H1 (cell line): ENCODE data around the gene WASL. TPM values are rescaled to one million over a fixed set of nuclear protein-coding genes. Genes with fewer than 3 reads are reported as not detected.

Experiments used
- CTCF ChIA-PET: fragments of 300-600 bp; sonication (Branson Sonifier 250); formaldehyde crosslinking; loops from one replicate; lab custom pipeline; 2021; ENCODE audit not compliant: partially characterized antibody; lab: Charles Lee
- POLR2A ChIA-PET: fragments of 300-600 bp; sonication (Branson Sonifier 250); formaldehyde crosslinking; loops from one replicate; lab custom pipeline; 2021; ENCODE audit warnings: inconsistent platforms; ENCODE audit not compliant: partially characterized antibody; lab: Charles Lee
- DNase-seq, 2 experiments: peaks; one replicate each; pipeline versions ENCODE4 v3.0.0 to v3.0.0-alpha.2; 2010 to 2022; ENCODE audit warnings: low spot score in 2 of 2, low read depth in 1 of 2, mixed read lengths in 1 of 2
- FAIRE-seq: peaks from 2 replicates; lab custom pipeline; 2011; peaks lifted over from hg19 to GRCh38; lab: Jason Lieb, UNC
- H2AFZ ChIP-seq: 2 replicates; pipeline ENCODE4 v1.8.1; 2012; ENCODE audit warnings: low read length, inconsistent platforms
- H2AK5ac ChIP-seq: 2 replicates; pipeline ENCODE4 v1.6.1; 2013; ENCODE audit warnings: low read depth, low read length
- H2BK120ac ChIP-seq: replicated peaks from 2 replicates; pipeline ENCODE3; 2013; ENCODE audit warnings: low read depth, low read length, inconsistent platforms
- H2BK12ac ChIP-seq: 2 replicates; pipeline ENCODE4 v1.6.1; 2013; ENCODE audit warnings: low read depth, low read length
- H2BK15ac ChIP-seq: 2 replicates; pipeline ENCODE4 v1.6.1; 2013; ENCODE audit warnings: low read length
- H2BK20ac ChIP-seq: 2 replicates; pipeline ENCODE4 v1.6.1; 2013; ENCODE audit warnings: low read length
- H2BK5ac ChIP-seq: 2 replicates; pipeline ENCODE4 v1.6.1; 2013; ENCODE audit warnings: low read depth, low read length
- H3K14ac ChIP-seq: 2 replicates; pipeline ENCODE4 v1.6.1; 2013; ENCODE audit warnings: inconsistent platforms; ENCODE audit not compliant: insufficient read length
- H3K18ac ChIP-seq: 2 replicates; pipeline ENCODE4 v1.6.1; 2013; ENCODE audit warnings: low read length; ENCODE audit errors: extremely low read depth
- H3K23ac ChIP-seq: 2 replicates; pipeline ENCODE4 v1.6.1; 2013; ENCODE audit warnings: inconsistent platforms; ENCODE audit not compliant: insufficient read length
- H3K23me2 ChIP-seq: 2 replicates; pipeline ENCODE4 v1.6.1; 2013; ENCODE audit warnings: low read depth, low read length
- H3K27ac ChIP-seq: 2 replicates; pipeline ENCODE4 v1.6.1; 2011; ENCODE audit warnings: low read depth, low read length, inconsistent platforms
- H3K27me3 ChIP-seq, 4 experiments: replicated peaks in 1 of 4; 1 replicate in 1 of 4; 2 replicates in 3 of 4; pipeline versions ENCODE4 v1.6.1 to v1.8.1; 2011 to 2013; ENCODE audit warnings: low read length in 3 of 4, mild to moderate bottlenecking in 3 of 4, inconsistent platforms in 2 of 4, mixed read lengths in 2 of 4, moderate library complexity in 1 of 4; ENCODE audit not compliant: control insufficient read depth in 3 of 4, insufficient read depth in 3 of 4; ENCODE audit errors: extremely low read depth in 1 of 4
- H3K36me3 ChIP-seq, 4 experiments: 2 replicates each; pipeline versions ENCODE4 v1.6.1 to v1.8.1; 2011 to 2013; ENCODE audit warnings: mild to moderate bottlenecking in 4 of 4, low read length in 3 of 4, moderate library complexity in 2 of 4, control low read depth in 1 of 4, inconsistent platforms in 1 of 4; ENCODE audit not compliant: insufficient read depth in 4 of 4, control insufficient read depth in 2 of 4
- H3K4ac ChIP-seq: replicated peaks from 2 replicates; pipeline ENCODE3; 2013; ENCODE audit warnings: low read length, low read depth, mixed read lengths, inconsistent platforms; ENCODE audit not compliant: insufficient read length
- H3K4me1 ChIP-seq, 4 experiments: replicated peaks in 1 of 4; 1 replicate in 1 of 4; 2 replicates in 3 of 4; pipeline versions ENCODE4 v1.6.1 to v1.8.1; 2011 to 2013; ENCODE audit warnings: low read length in 3 of 4, inconsistent platforms in 2 of 4, mixed read lengths in 1 of 4; ENCODE audit not compliant: insufficient read depth in 4 of 4, control insufficient read depth in 3 of 4
- H3K4me2 ChIP-seq, 2 experiments: 2 replicates each; pipeline versions ENCODE4 v1.6.1 to v1.8.1; 2011 to 2013; ENCODE audit warnings: low read depth in 2 of 2, low read length in 2 of 2, control low read depth in 1 of 2, inconsistent platforms in 1 of 2, mild to moderate bottlenecking in 1 of 2; ENCODE audit not compliant: insufficient read depth in 1 of 2
- H3K4me3 ChIP-seq, 4 experiments: fragments of 200-600, 300-600 bp in 1 of 4; sonication (generic), shearing (Covaris generic), sonication (Bioruptor Twin) in 1 of 4; 2 replicates each; pipeline versions ENCODE4 v1.5.1 to v1.8.1; 2011 to 2016; ENCODE audit warnings: low read length in 4 of 4, low read depth in 3 of 4, control low read depth in 2 of 4, inconsistent platforms in 2 of 4, mild to moderate bottlenecking in 2 of 4, mixed read lengths in 1 of 4, moderate library complexity in 1 of 4; ENCODE audit not compliant: insufficient read depth in 2 of 4; ENCODE audit errors: extremely low read depth in 1 of 4
- H3K56ac ChIP-seq: replicated peaks from 2 replicates; pipeline ENCODE3; 2013; ENCODE audit warnings: low read depth, mild to moderate bottlenecking, mixed read lengths, low read length, inconsistent platforms; ENCODE audit not compliant: insufficient read length
- H3K79me1 ChIP-seq: 2 replicates; pipeline ENCODE4 v1.6.1; 2013; ENCODE audit warnings: low read depth, low read length, control low read depth
- H3K79me2 ChIP-seq, 2 experiments: 2 replicates each; pipeline versions ENCODE4 v1.6.1 to v1.8.1; 2012 to 2013; ENCODE audit warnings: low read length in 2 of 2, mild to moderate bottlenecking in 2 of 2, inconsistent platforms in 1 of 2; ENCODE audit not compliant: insufficient read depth in 2 of 2, control insufficient read depth in 1 of 2
- H3K9ac ChIP-seq, 4 experiments: replicated peaks in 1 of 4; 1 replicate in 1 of 4; 2 replicates in 3 of 4; pipeline versions ENCODE4 v1.6.1 to v1.8.1; 2011 to 2013; ENCODE audit warnings: low read depth in 3 of 4, low read length in 3 of 4, control low read depth in 2 of 4, mild to moderate bottlenecking in 2 of 4, moderate library complexity in 2 of 4, inconsistent platforms in 1 of 4; ENCODE audit errors: extremely low read depth in 1 of 4
- H3K9me3 ChIP-seq, 2 experiments: 2 replicates each; pipeline versions ENCODE4 v1.6.1 to v1.8.1; 2012 to 2013; ENCODE audit warnings: mild to moderate bottlenecking in 2 of 2, moderate library complexity in 2 of 2, control low read depth in 1 of 2, inconsistent platforms in 1 of 2, low read depth in 1 of 2, low read length in 1 of 2, mixed read lengths in 1 of 2; ENCODE audit not compliant: insufficient read depth in 2 of 2
- H4K20me1 ChIP-seq, 2 experiments: replicated peaks in 1 of 2; 2 replicates each; pipeline versions ENCODE3 to v1.8.1; 2011 to 2013; ENCODE audit warnings: inconsistent platforms in 2 of 2, low read length in 2 of 2, mild to moderate bottlenecking in 1 of 2; ENCODE audit not compliant: insufficient read depth in 2 of 2, control insufficient read depth in 1 of 2
- H4K5ac ChIP-seq: 2 replicates; pipeline ENCODE4 v1.6.1; 2013; ENCODE audit warnings: low read length, low read depth, mixed read lengths, inconsistent platforms; ENCODE audit not compliant: insufficient read length
- H4K8ac ChIP-seq: 2 replicates; pipeline ENCODE4 v1.8.0; 2013; ENCODE audit warnings: mild to moderate bottlenecking, moderate library complexity, low read length, inconsistent platforms; ENCODE audit not compliant: insufficient read depth; ENCODE audit errors: extremely low read depth
- H4K91ac ChIP-seq: replicated peaks from 2 replicates; pipeline ENCODE3; 2013; ENCODE audit warnings: low read length, mixed read lengths, inconsistent platforms; ENCODE audit not compliant: insufficient read length
- CTBP2 ChIP-seq: IDR thresholded peaks from 2 replicates; pipeline ENCODE4 v1.7.0; 2011; ENCODE audit warnings: borderline replicate concordance, mild to moderate bottlenecking, moderate library complexity, mixed read lengths, low read length; ENCODE audit not compliant: insufficient read depth, insufficient read length
- GTF2F1 ChIP-seq: IDR thresholded peaks from 2 replicates; pipeline ENCODE4 v1.6.1; 2012; ENCODE audit warnings: low read depth, low read length, improper control_type of control experiment, borderline replicate concordance
- JUN ChIP-seq: IDR thresholded peaks from 2 replicates; pipeline ENCODE4 v1.6.1; 2011; ENCODE audit warnings: low read depth, mild to moderate bottlenecking, improper control_type of control experiment, low read length
- POU5F1 ChIP-seq: IDR thresholded peaks from 2 replicates; pipeline ENCODE4 v1.6.1; 2011; ENCODE audit warnings: low read depth, mild to moderate bottlenecking, low read length, moderate library complexity
- RBBP5 ChIP-seq: IDR thresholded peaks from 2 replicates; pipeline ENCODE4 v1.7.1; 2012; ENCODE audit warnings: low read depth, mild to moderate bottlenecking, inconsistent platforms, low read length, moderate library complexity, borderline replicate concordance
- SAP30 ChIP-seq: fragments of 300-600 bp; sonication (generic); IDR thresholded peaks from 2 replicates; pipeline ENCODE4 v1.7.1; 2012; ENCODE audit warnings: low read length, moderate library complexity, mild to moderate bottlenecking, inconsistent platforms; ENCODE audit not compliant: insufficient read depth, insufficient replicate concordance
- SP2 ChIP-seq: IDR thresholded peaks from 2 replicates; pipeline ENCODE4 v1.6.1; 2012; ENCODE audit warnings: mild to moderate bottlenecking, low read length, inconsistent platforms
- SP4 ChIP-seq: IDR thresholded peaks from 2 replicates; pipeline ENCODE4 v1.6.1; 2012; ENCODE audit warnings: low read length, inconsistent platforms
- TCF12 ChIP-seq: IDR thresholded peaks from 2 replicates; pipeline ENCODE4 v1.6.1; 2011; ENCODE audit warnings: low read depth, mild to moderate bottlenecking, low read length
- WGBS, 2 experiments: shearing (Covaris generic) in 1 of 2; methylation state at CpG; one replicate each; pipeline versions ENCODE4 v1.1.6 to v1.1.7; 2013 to 2015; ENCODE audit warnings: low lambda C conversion rate in 2 of 2, mixed read lengths in 2 of 2, inconsistent platforms in 1 of 2, low coverage in 1 of 2, missing lambda C conversion rate in 1 of 2; ENCODE audit not compliant: insufficient replicate concordance in 2 of 2, insufficient coverage in 1 of 2, insufficient read length in 1 of 2; ENCODE audit errors: extremely low coverage in 1 of 2, missing lambda C conversion rate in 1 of 2; 5-methylcytosine and 5-hydroxymethylcytosine counted together
- polyA plus RNA-seq, 7 experiments: library from polyadenylated mRNA; depleted of rRNA in 3 of 7; stranded (reverse) in 5 of 7; unstranded in 2 of 7; fragments of >200 nt in 5 of 7; fragments of 200-250 nt in 2 of 7; gene quantifications; 1 replicate in 5 of 7; 2 replicates in 1 of 7; 4 replicates in 1 of 7; pipeline versions ENCODE4 v1.2.1 to v1.2.3, GENCODE V29; 2011 to 2013; ENCODE audit warnings: missing spikeins in 2 of 7, mixed read lengths in 2 of 7
- total RNA-seq: library from RNA; stranded (reverse); fragmentation: NEBNext Ultra II Directional; extraction: Animal tissue kit (Norgen Biotek cat#: 25700); gene quantifications from 2 replicates; pipeline ENCODE4 v1.2.1, GENCODE V29; 2021
- TF ChIP-seq, protein P1 (sequence below): IDR thresholded peaks from 2 replicates; pipeline ENCODE4 v1.6.1; 2012; ENCODE audit warnings: inconsistent platforms

Gene WASL
- total and polyA plus RNA-seq, 2 of the 8 experiments (the other 6 are each of a cell fraction or from before 2014, with no cell fraction given), result 7.7 to 38.9 TPM

DNA sequence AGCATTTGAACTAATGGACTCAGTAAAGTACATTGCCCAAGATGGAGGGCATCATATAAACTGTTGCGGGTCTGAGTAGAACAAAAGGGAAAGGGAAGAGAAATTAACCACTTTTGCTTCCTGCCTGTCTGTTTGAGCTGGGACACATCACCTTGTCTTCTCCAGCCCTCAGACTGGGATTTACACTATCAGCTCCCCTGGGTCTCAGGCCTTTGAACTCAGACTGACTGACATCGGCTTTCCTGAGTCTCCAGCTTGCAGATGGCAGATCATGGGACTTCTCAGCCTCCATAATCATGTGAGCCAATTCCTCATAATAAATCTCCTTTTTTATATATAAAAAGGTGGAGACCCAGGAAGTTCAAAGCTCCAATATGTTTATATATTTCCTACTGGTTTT is 23.0 kb upstream of the WASL start:
- CTCF ChIA-PET, result interaction anchor here (0.7 to 2.8 kb wide), 9 partner anchors 14 to 382 kb away, joined by 3 to 11 read pairs (median 3); partner anchors contain the start of gene WASL
- POLR2A ChIA-PET, result interaction anchor here (1.3 to 1.7 kb wide), 2 partner anchors 12 to 23 kb away, joined by 3 to 8 read pairs; partner anchors contain the start of gene WASL
- no peak overlapping the region for H2BK120ac ChIP-seq

More for the DNA sequence above, 23.0 kb upstream of the WASL start:
- Histone ChIP-seq H2BK20ac (no peak overlapping the region), H2BK5ac (no peak overlapping the region)
- WGBS, 2 experiments, result 86% methylated on average over 2 of the region's 2 CpGs; no CpG with 5 or more reads in 1 of the 2 experiments
- TF ChIP-seq RBBP5 (no peak), JUN (no peak), POU5F1 (no peak), GTF2F1 (no peak), SP4 (no peak), CTBP2 (no peak), TCF12 (no peak), SAP30 (no peak), SP2 (no peak)
- TF ChIP-seq, protein P1, sequence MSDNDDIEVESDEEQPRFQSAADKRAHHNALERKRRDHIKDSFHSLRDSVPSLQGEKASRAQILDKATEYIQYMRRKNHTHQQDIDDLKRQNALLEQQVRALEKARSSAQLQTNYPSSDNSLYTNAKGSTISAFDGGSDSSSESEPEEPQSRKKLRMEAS, result no peak
- TF ChIP-seq, all 59 proteins: peak for 0
- Histone ChIP-seq H3K79me2 (no peaks in the 10 kb centered on the region), H3K4ac (no peak overlapping the region), H2AFZ (no peak overlapping the region), H3K4me3 (no peak overlapping the region), H3K79me1 (no peaks in the 10 kb centered on the region), H3K36me3 (no peaks in the 10 kb centered on the region), H3K27ac (no peak overlapping the region), H3K4me2 (no peak overlapping the region), H4K20me1 (no peaks in the 10 kb centered on the region), H3K23ac (no peak overlapping the region), H3K23me2 (no peaks in the 10 kb centered on the region), H3K27me3 (no peaks in the 10 kb centered on the region), H4K8ac (no peak overlapping the region), H3K9ac (no peak overlapping the region), H4K5ac (no peak overlapping the region), H3K56ac (no peak overlapping the region), H2BK12ac (no peak overlapping the region), H3K4me1 (no peaks in the 10 kb centered on the region; a peak in 1 of 7 replicates), H4K91ac (no peak overlapping the region), H3K9me3 (no peaks in the 10 kb centered on the region), H2AK5ac (no peak overlapping the region), H2BK15ac (no peak overlapping the region), H3K18ac (no peak overlapping the region), H3K14ac (no peak overlapping the region)
- FAIRE-seq (no peak), DNase-seq (no peak)
